Omental fat pad (tissue), 4 donors: Measurements from ENCODE around the gene NOP53. TPM values are rescaled to one million over a fixed set of nuclear protein-coding genes. Genes with fewer than 3 reads are reported as not detected.
"Not testable (repeated sequence)": the region's sequence is repeated elsewhere in the genome, so short reads cannot be mapped to it uniquely, and the experiment has no call there.

Experiments
- ATAC-seq: fragments of 150-250 bp; one replicate; pipeline ENCODE4 v1.9.1; 2016; ENCODE audit warnings: mild to moderate bottlenecking, moderate library complexity; ENCODE audit not compliant: low FRiP score
- DNase-seq: peaks from one replicate; pipeline ENCODE4 v3.0.0-alpha.2; 2019; ENCODE audit warnings: low spot score
- CTCF ChIP-seq, 3 donors: fragments of 450-650 bp; IDR thresholded peaks; one replicate each; pipeline ENCODE4 v1.5.1; 2016 to 2017; ENCODE audit warnings: antibody characterized with exemption in 3 of 3, mild to moderate bottlenecking in 3 of 3, moderate library complexity in 2 of 3
- total RNA-seq, 4 donors: library from RNA; depleted of rRNA; stranded (reverse); fragments of >200 nt; gene quantifications; one replicate each; pipeline ENCODE4 v1.1.0, GENCODE V29; 2016

The NOP53 gene
- total RNA-seq, 4 donors from 2014 or later = 212 to 267 (median 232) TPM

GRCh38 chr19:47796785-47797184 lies 51.4 kb downstream of the NOP53 start:
- no peak for ATAC-seq
- TF ChIP-seq CTCF (IDR thresholded peaks at IDR 0.05) = no peak
- no peak for DNase-seq

- ATAC-seq (no peak), DNase-seq (no peak)
- no peak for TF ChIP-seq CTCF (IDR thresholded peaks at IDR 0.05)
These were observed 52.9 kb downstream of the NOP53 start for GRCh38 chr19:47797996-47798903.

GRCh38 chr19:47798904-47799266 lies 53.5 kb downstream of the NOP53 start:
- no peak for ATAC-seq
- DNase-seq = no peak
- TF ChIP-seq CTCF (IDR thresholded peaks at IDR 0.05) = no peak

DNA sequence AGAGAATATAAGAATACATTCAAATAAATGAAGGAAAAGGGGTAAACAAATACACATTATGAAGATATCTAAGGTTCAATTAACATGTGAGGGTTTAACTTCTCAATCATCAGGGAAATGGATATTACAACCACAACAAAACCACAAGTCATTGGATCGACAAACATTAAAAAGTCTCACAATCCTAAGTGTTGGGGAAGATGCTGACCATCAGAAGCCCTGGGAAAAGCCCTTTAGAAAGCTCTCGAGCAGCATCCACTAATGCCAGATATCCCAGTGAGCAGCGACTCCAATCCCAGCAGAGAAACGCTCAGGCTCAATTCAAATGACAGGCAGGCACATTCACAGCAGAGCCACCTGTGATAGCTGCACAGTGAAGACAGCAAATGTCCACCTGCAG lies 55.9 kb downstream of the NOP53 start:
- no peak for TF ChIP-seq CTCF (IDR thresholded peaks at IDR 0.05)
- ATAC-seq = no peak
- DNase-seq = no peak

DNA sequence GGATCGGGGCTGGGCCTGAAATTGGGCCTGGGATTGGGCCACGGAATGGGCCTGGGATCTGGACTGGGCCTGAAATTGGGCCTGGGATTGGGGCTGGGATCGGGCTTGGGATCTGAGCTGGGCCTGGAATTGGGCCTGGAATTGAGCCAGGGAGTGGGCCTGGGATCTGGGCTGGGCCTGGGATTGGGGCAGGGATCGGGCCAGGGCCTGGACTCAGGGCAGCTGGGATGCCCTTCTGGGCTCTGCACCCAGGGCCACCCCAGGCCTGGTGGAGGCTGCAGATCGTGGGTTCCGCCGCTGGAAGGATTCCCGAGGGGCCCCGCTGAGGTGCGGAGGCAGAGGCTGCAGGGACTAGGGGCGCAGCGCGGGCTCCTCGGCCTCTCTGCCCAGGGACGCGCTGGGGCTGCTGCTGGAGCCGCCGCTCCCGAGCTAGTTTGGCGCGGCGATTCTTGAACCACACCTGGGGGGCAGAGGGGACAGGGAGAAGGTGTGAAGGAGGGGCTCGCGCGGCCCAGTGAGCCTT lies 57.2 kb downstream of the NOP53 start:
- no peak for TF ChIP-seq CTCF (IDR thresholded peaks at IDR 0.05)
- DNase-seq (no peak), ATAC-seq (no peak)

- ATAC-seq, DNase-seq: not testable (repeated sequence)
These were observed 57.8 kb downstream of the NOP53 start for GRCh38 chr19:47803148-47803547.

DNA sequence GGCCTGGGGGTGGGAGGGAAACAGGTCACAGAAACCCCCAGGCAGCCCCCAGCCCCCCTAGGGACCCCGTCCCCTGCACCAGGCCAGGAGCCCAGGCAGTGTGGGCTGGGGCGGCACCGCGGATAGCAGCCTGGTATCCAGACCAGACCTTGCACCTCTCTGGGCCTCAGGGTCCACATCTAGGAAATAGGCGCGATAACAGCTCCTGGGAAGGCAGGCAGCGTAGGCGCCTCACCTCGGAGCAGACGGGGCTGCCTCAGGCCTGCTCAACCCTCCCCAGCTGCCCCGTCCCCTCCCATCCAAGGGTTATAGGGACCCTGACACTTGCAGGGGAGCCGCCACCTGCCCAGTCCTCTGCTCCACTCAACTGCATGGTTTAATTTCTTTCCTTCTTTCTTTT lies 58.3 kb downstream of the NOP53 start:
- DNase-seq, ATAC-seq: not testable (repeated sequence)

GRCh38 chr19:47804451-47804850 lies 59.1 kb downstream of the NOP53 start, which contains the start of gene TPRX1:
TSS of gene TPRX1 (minus strand) at chr19:47804551. CDS start at chr19:47804539, 12 bp downstream.
- DNase-seq, ATAC-seq: not testable (repeated sequence)
